Stimulated activated CD8-positive, alpha-beta memory T cell treated with anti-CD3 and anti-CD28 coated beads, Interleukin-12 subunit alpha, Interleukin-12 subunit beta, amount 100 ng/mL, for 4 hours (primary cell): ENCODE data around the gene CDK2.
"Not testable (repeated sequence)": the region's sequence is repeated elsewhere in the genome, so short reads cannot be mapped to it uniquely, and the experiment has no call there.

Experiments
- DNase-seq: peaks from one replicate; pipeline ENCODE4 v3.0.0-alpha.2; 2020; ENCODE audit warnings: low read depth

CDK2 gene

GRCh38 chr12:55981882-55982281 lies 15.3 kb downstream of the CDK2 start:
- not testable (repeated sequence) for DNase-seq

GRCh38 chr12:55982319-55982936 lies 15.8 kb downstream of the CDK2 start:
- no peak for DNase-seq

GRCh38 chr12:55983232-55983842 lies 16.7 kb downstream of the CDK2 start:
- DNase-seq = no peak

- no peak for DNase-seq
These were observed 18.2 kb downstream of the CDK2 start for GRCh38 chr12:55984861-55985260.

- DNase-seq = no peak
These were observed 18.7 kb downstream of the CDK2 start for GRCh38 chr12:55985341-55985740.

- not testable (repeated sequence) for DNase-seq
These were observed 19.3 kb downstream of the CDK2 start for GRCh38 chr12:55985976-55986375.

GRCh38 chr12:55991110-55991509 lies 24.5 kb downstream of the CDK2 start:
- DNase-seq = no peak

- DNase-seq = no peak
These were observed 26.7 kb downstream of the CDK2 start for GRCh38 chr12:55993230-55993853.

- no peak for DNase-seq
These were observed 28.7 kb downstream of the CDK2 start for GRCh38 chr12:55995366-55995765.

GRCh38 chr12:55996201-55996714 lies 29.6 kb downstream of the CDK2 start:
- peak; percentile 28 for DNase-seq

- no peak for DNase-seq
These were observed 30.3 kb downstream of the CDK2 start, which contains the start of gene SUOX for GRCh38 chr12:55996715-55997534. SUOX (plus strand) TSS chr12:55997276; CDS start chr12:56002222, 4,946 bp downstream.

- DNase-seq = no peak
These were observed 30.9 kb downstream of the CDK2 start for GRCh38 chr12:55997535-55997859.

- not testable (repeated sequence) for DNase-seq
These were observed 32.9 kb downstream of the CDK2 start for GRCh38 chr12:55999522-55999921.

GRCh38 chr12:55999999-56000540 lies 33.4 kb downstream of the CDK2 start:
- DNase-seq = not testable (repeated sequence)

GRCh38 chr12:56001487-56002100 lies 35.0 kb downstream of the CDK2 start:
- DNase-seq = no peak

GRCh38 chr12:56003376-56003775 lies 36.7 kb downstream of the CDK2 start:
- DNase-seq = not testable (repeated sequence)

GRCh38 chr12:56004211-56004610 lies 37.6 kb downstream of the CDK2 start:
- no peak for DNase-seq

GRCh38 chr12:56007564-56008559 lies 41.2 kb downstream of the CDK2 start:
- peak; percentile 55 for DNase-seq

- DNase-seq = no peak
These were observed 43.5 kb downstream of the CDK2 start for GRCh38 chr12:56010111-56010570.

- no peak for DNase-seq
These were observed 45.0 kb downstream of the CDK2 start for GRCh38 chr12:56011509-56012090.
